Fibroblast of lung (primary cell): ENCODE measurements around the gene LILRB2. TPM values are rescaled to one million over a fixed set of nuclear protein-coding genes. Genes with fewer than 3 reads are reported as not detected.

ENCODE experiments used
- DNase-seq, 2 donors: peaks; one replicate each; pipeline versions ENCODE4 v3.0.0 to v3.0.0-alpha.2; 2010; ENCODE audit warnings: low read depth in 2 of 2
- H2AFZ ChIP-seq: 2 replicates; pipeline ENCODE4 v1.5.1; 2012; ENCODE audit warnings: low read length, control low read depth, inconsistent platforms
- H3K27ac ChIP-seq: 2 replicates; pipeline ENCODE4 v1.5.1; 2011; ENCODE audit warnings: low read length, control low read depth; ENCODE audit not compliant: insufficient read depth
- H3K27me3 ChIP-seq: 2 replicates; pipeline ENCODE4 v1.5.1; 2011; ENCODE audit warnings: mild to moderate bottlenecking, low read length; ENCODE audit not compliant: control insufficient read depth, insufficient read depth
- H3K36me3 ChIP-seq: 2 replicates; pipeline ENCODE4 v1.5.1; 2011; ENCODE audit warnings: low read length; ENCODE audit not compliant: control insufficient read depth, insufficient read depth
- H3K4me1 ChIP-seq: 2 replicates; pipeline ENCODE4 v1.5.1; 2011; ENCODE audit warnings: low read length; ENCODE audit not compliant: control insufficient read depth, insufficient read depth; ENCODE audit errors: extremely low read depth
- H3K4me2 ChIP-seq: 2 replicates; pipeline ENCODE4 v1.5.1; 2011; ENCODE audit warnings: low read length, control low read depth; ENCODE audit not compliant: insufficient read depth; ENCODE audit errors: extremely low read depth
- H3K4me3 ChIP-seq, 4 experiments: fragments of 200-600 bp in 1 of 4; sonication (generic) in 1 of 4; replicated peaks in 1 of 4; 2 replicates each; pipeline ENCODE4 v1.5.1; 2011 to 2016; ENCODE audit warnings: low read length in 4 of 4, low read depth in 3 of 4, mild to moderate bottlenecking in 3 of 4, control low read depth in 2 of 4, inconsistent platforms in 1 of 4, mixed read lengths in 1 of 4; ENCODE audit not compliant: insufficient read depth in 1 of 4; ENCODE audit errors: control extremely low read depth in 1 of 4
- H3K79me2 ChIP-seq: 2 replicates; pipeline ENCODE4 v1.5.1; 2012; ENCODE audit warnings: mild to moderate bottlenecking, low read length, inconsistent platforms; ENCODE audit not compliant: control insufficient read depth, insufficient read depth
- H3K9ac ChIP-seq: 2 replicates; pipeline ENCODE4 v1.5.1; 2011; ENCODE audit warnings: mild to moderate bottlenecking, low read length, control low read depth; ENCODE audit not compliant: insufficient read depth
- H3K9me3 ChIP-seq: 2 replicates; pipeline ENCODE4 v1.5.1; 2012; ENCODE audit warnings: low read depth, low read length; ENCODE audit not compliant: control insufficient read depth, insufficient read depth
- H4K20me1 ChIP-seq: 2 replicates; pipeline ENCODE4 v1.5.1; 2011; ENCODE audit warnings: low read length; ENCODE audit not compliant: control insufficient read depth, insufficient read depth; ENCODE audit errors: extremely low read depth
- EZH2 ChIP-seq: IDR thresholded peaks from 2 replicates; pipeline ENCODE4 v1.5.1; 2012; ENCODE audit warnings: low read length, control low read depth, mild to moderate bottlenecking; ENCODE audit errors: missing control alignments
- polyA plus RNA-seq, 2 donors: library from polyadenylated mRNA; depleted of rRNA in 1 of 2; stranded (reverse) in 1 of 2; unstranded in 1 of 2; fragments of >200 nt; gene quantifications; 2 replicates each; pipeline ENCODE4 v1.2.1, GENCODE V29; 2011 to 2012; ENCODE audit warnings: missing spikeins in 1 of 2
- total RNA-seq: library from RNA; depleted of rRNA; stranded (reverse); fragments of >200 nt; gene quantifications from 2 replicates; pipeline ENCODE4 v1.2.1, GENCODE V29; 2014
- TF ChIP-seq, protein P1 (sequence below), 2 donors: IDR thresholded peaks in 1 of 2; conservative IDR thresholded peaks in 1 of 2; 1 replicate in 1 of 2; 2 replicates in 1 of 2; pipeline ENCODE4 v1.5.1; 2011 to 2012; ENCODE audit warnings: low read length in 2 of 2, control low read depth in 1 of 2, inconsistent platforms in 1 of 2, low read depth in 1 of 2, mild to moderate bottlenecking in 1 of 2

Gene LILRB2
- total and polyA plus RNA-seq, 2 donors (not counting 1 experiment from before 2014, with no cell fraction given) = not detected

DNA sequence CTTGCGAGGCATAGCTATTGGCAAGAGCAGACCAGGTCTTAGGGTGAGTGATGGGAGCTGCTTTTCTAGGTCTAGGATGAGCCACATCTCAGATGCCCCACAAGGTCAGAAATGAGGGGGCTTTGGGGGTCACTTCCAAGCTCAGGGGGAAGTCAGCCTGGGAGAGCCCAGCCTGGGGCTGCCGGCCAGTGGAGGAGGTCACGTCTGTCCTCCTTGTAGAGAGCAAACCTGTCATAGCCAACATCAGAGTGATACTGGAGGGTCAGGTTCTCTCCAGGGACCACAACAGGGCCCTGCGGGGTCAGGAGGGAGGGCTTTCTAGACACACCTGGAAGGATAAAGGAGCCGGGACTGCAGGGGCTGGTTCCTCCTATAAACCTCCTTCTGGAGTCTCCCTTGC is 29.6 kb upstream of the LILRB2 start:
- Histone ChIP-seq H3K27ac (no peak overlapping the region), H3K4me1 (no peaks in the 10 kb centered on the region), H3K9me3 (no peaks in the 10 kb centered on the region), H3K9ac (no peak overlapping the region), H3K79me2 (no peaks in the 10 kb centered on the region), H4K20me1 (no peaks in the 10 kb centered on the region), H3K36me3 (no peaks in the 10 kb centered on the region), H2AFZ (no peak overlapping the region), H3K27me3 (no peaks in the 10 kb centered on the region), H3K4me2 (no peak overlapping the region), H3K4me3 (no peak overlapping the region)
- TF ChIP-seq EZH2 = no peak
- TF ChIP-seq, protein P1, sequence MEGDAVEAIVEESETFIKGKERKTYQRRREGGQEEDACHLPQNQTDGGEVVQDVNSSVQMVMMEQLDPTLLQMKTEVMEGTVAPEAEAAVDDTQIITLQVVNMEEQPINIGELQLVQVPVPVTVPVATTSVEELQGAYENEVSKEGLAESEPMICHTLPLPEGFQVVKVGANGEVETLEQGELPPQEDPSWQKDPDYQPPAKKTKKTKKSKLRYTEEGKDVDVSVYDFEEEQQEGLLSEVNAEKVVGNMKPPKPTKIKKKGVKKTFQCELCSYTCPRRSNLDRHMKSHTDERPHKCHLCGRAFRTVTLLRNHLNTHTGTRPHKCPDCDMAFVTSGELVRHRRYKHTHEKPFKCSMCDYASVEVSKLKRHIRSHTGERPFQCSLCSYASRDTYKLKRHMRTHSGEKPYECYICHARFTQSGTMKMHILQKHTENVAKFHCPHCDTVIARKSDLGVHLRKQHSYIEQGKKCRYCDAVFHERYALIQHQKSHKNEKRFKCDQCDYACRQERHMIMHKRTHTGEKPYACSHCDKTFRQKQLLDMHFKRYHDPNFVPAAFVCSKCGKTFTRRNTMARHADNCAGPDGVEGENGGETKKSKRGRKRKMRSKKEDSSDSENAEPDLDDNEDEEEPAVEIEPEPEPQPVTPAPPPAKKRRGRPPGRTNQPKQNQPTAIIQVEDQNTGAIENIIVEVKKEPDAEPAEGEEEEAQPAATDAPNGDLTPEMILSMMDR (conservative IDR thresholded peaks at IDR 0.05 in 1 of 2, IDR thresholded peaks at IDR 0.05 in 1 of 2; ENCODE audit: low read depth in 1 of 2, low read length in 2 of 2) = no peak
- no peak for DNase-seq

DNA sequence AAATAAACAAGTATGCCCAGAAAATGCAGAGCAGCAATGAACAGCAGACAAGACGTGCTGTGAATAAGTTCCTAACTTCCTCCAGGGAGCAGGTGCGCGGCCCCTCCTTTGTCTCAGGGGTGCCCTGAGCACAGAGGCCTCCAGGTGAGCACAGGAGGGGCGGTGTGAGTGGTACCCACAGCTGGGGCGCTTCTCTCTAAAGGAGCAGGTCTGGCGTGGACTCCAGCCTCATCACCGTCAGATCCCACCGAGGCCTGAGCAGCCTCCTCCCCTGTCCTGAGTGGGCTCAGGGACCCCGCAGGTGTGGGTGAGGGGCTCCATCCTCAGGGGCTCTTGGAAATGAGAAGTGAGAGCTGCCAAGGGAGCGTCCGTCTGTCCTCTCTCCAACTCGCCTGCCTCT is 28.9 kb upstream of the LILRB2 start:
- no peak for TF ChIP-seq EZH2
- TF ChIP-seq, protein P1 (conservative IDR thresholded peaks at IDR 0.05 in 1 of 2, IDR thresholded peaks at IDR 0.05 in 1 of 2; ENCODE audit: low read depth in 1 of 2, low read length in 2 of 2) = no peak
- Histone ChIP-seq H4K20me1 (no peaks in the 10 kb centered on the region), H3K9ac (no peak overlapping the region), H3K36me3 (no peaks in the 10 kb centered on the region), H3K4me3 (no peak overlapping the region), H3K27ac (no peak overlapping the region), H3K79me2 (no peaks in the 10 kb centered on the region), H3K27me3 (no peaks in the 10 kb centered on the region), H3K4me1 (no peaks in the 10 kb centered on the region), H3K9me3 (no peaks in the 10 kb centered on the region), H2AFZ (no peak overlapping the region), H3K4me2 (no peak overlapping the region)
- DNase-seq = no peak

DNA sequence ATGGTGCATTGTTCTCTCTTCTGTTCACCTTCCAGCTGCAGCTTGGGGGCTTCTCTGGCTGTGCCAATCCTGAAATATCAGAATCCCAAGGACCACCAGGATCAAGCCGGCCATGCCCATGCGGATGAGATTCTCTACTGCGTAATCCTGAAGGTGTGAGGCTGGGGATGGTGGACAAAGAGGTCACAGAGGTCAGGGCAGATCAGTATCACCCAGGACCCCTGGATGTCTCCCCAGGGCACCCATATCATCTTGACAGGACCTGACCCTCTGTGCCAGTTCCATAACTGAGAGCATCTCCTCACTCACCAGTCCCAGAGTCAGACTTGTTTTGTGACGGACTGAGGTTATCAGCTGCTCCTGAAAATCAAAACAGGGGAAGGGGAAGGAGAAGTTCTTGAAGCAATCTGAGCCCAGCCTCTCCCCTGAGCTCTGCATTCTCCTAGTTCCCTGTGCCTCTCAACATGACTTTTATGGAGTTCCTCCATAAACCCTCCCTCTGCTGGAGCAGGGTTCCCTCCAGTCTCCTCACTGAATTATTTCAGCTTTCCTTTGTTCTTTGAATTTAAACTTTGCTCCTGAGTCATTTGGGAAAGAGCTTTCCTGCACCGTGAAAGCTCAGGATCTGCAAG is 26.6 kb upstream of the LILRB2 start:
- DNase-seq = no peak
- H3K36me3 ChIP-seq = no peaks in the 10 kb centered on the region
- no peak overlapping the region for H3K4me2 ChIP-seq
- no peak overlapping the region for H3K9ac ChIP-seq
- no peaks in the 10 kb centered on the region for H3K27me3 ChIP-seq
- H2AFZ ChIP-seq = no peak overlapping the region
- H3K4me3 ChIP-seq = no peak overlapping the region
- H3K9me3 ChIP-seq = no peaks in the 10 kb centered on the region
- no peaks in the 10 kb centered on the region for H4K20me1 ChIP-seq
- H3K4me1 ChIP-seq = no peaks in the 10 kb centered on the region
- TF ChIP-seq, protein P1 (conservative IDR thresholded peaks at IDR 0.05 in 1 of 2, IDR thresholded peaks at IDR 0.05 in 1 of 2; ENCODE audit: low read depth in 1 of 2, low read length in 2 of 2) = no peak
- TF ChIP-seq EZH2 = no peak
- no peaks in the 10 kb centered on the region for H3K79me2 ChIP-seq
- no peak overlapping the region for H3K27ac ChIP-seq
